Loucy (cell line): ENCODE measurements around the gene PARP8.

ENCODE experiments used
- H2AFZ ChIP-seq: fragments of 200-600 bp; sonication (generic); 2 replicates; pipeline ENCODE4 v1.6.0; 2016; ENCODE audit warnings: antibody characterized with exemption, mild to moderate bottlenecking, low read length, moderate library complexity
- H3F3A ChIP-seq: fragments of 200-600 bp; 2 replicates; pipeline ENCODE4 v1.6.0; 2016; ENCODE audit warnings: antibody characterized with exemption, low read depth, mild to moderate bottlenecking
- H3K27me3 ChIP-seq: fragments of 200-600 bp; sonication (generic); 2 replicates; pipeline ENCODE4 v1.6.1; 2014; ENCODE audit warnings: low read length, mild to moderate bottlenecking; ENCODE audit not compliant: insufficient read depth, poor library complexity, severe bottlenecking
- H3K36me3 ChIP-seq: fragments of 200-600 bp; sonication (generic); 2 replicates; pipeline ENCODE4 v1.6.1; 2016; ENCODE audit warnings: low read length; ENCODE audit not compliant: insufficient read depth
- H3K4me1 ChIP-seq: fragments of 200-600 bp; sonication (generic); 2 replicates; pipeline ENCODE4 v1.5.1; 2014; ENCODE audit warnings: low read length, mild to moderate bottlenecking; ENCODE audit not compliant: insufficient read depth, poor library complexity, severe bottlenecking
- H3K4me2 ChIP-seq: fragments of 200-600 bp; sonication (generic); 2 replicates; pipeline ENCODE4 v1.6.0; 2014; ENCODE audit warnings: antibody characterized with exemption, low read length, low read depth, mild to moderate bottlenecking; ENCODE audit not compliant: poor library complexity, severe bottlenecking
- H3K4me3 ChIP-seq: fragments of 200-600 bp; sonication (generic); 2 replicates; pipeline ENCODE4 v1.5.1; 2014; ENCODE audit warnings: low read length, mild to moderate bottlenecking, mixed read lengths; ENCODE audit not compliant: poor library complexity, severe bottlenecking
- H3K79me2 ChIP-seq: fragments of 200-600 bp; sonication (generic); 2 replicates; pipeline ENCODE4 v1.6.1; 2014; ENCODE audit warnings: low read length; ENCODE audit not compliant: insufficient read depth
- H3K9ac ChIP-seq: fragments of 200-600 bp; sonication (generic); 2 replicates; pipeline ENCODE4 v1.6.0; 2014; ENCODE audit warnings: mild to moderate bottlenecking, low read depth, low read length, moderate library complexity; ENCODE audit not compliant: poor library complexity, severe bottlenecking
- H3K9me2 ChIP-seq: fragments of 200-600 bp; sonication (generic); replicated peaks from 2 replicates; pipeline ENCODE4 v1.6.1; 2016; ENCODE audit warnings: low read depth, low read length, mixed read lengths
- H3K9me3 ChIP-seq: fragments of 200-600 bp; sonication (generic); 2 replicates; pipeline ENCODE4 v1.6.1; 2014; ENCODE audit warnings: mild to moderate bottlenecking, antibody characterized with exemption, low read length, low read depth; ENCODE audit not compliant: insufficient read depth
- H4K20me1 ChIP-seq: fragments of 200-600 bp; sonication (generic); 2 replicates; pipeline ENCODE4 v1.6.0; 2014; ENCODE audit warnings: antibody characterized with exemption, low read length, mild to moderate bottlenecking; ENCODE audit not compliant: insufficient read depth, poor library complexity, severe bottlenecking
- EZH2phosphoT487 ChIP-seq: fragments of 200-600 bp; IDR thresholded peaks from 2 replicates; pipeline ENCODE4 v1.6.1; 2018; ENCODE audit warnings: antibody characterized with exemption, mild to moderate bottlenecking, moderate library complexity, borderline replicate concordance
- TF ChIP-seq, protein P1 (sequence below): fragments of 200-600 bp; sonication (generic); conservative IDR thresholded peaks from 2 replicates; pipeline ENCODE4 v1.5.1; 2014; ENCODE audit warnings: mild to moderate bottlenecking, antibody characterized with exemption, low read length

PARP8 gene

DNA sequence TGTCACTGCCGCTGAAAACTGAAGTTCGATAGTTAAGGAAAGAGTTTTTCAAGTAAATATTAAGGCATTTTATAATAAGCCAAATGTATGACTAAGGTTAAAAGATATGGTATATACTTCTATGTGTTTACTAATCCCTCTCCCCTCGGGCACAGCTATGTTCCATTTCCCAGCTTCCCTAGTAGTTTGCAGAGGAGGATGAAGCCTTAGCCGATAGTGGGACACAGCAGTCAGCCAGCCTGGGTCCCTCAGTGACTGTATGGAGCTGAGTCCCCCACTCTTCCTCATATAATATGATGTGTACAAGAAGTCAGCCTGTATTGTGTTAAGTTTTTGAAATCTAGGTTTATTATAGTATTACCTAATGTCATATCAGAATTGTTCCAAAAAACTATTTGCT, 55.8 kb downstream of the PARP8 start:
- Histone ChIP-seq H3F3A (no peaks in the 10 kb centered on the region), H3K9ac (no peak overlapping the region), H2AFZ (no peak overlapping the region), H3K4me2 (no peak overlapping the region), H3K36me3 (no peaks in the 10 kb centered on the region), H3K4me1 (peaks cover 24% of the 10 kb centered on the region), H4K20me1 (no peaks in the 10 kb centered on the region), H3K9me3 (no peaks in the 10 kb centered on the region), H3K27me3 (no peaks in the 10 kb centered on the region), H3K9me2 (no peaks in the 10 kb centered on the region), H3K79me2 (peaks cover 81% of the 10 kb centered on the region), H3K4me3 (no peak overlapping the region)
- TF ChIP-seq, protein P1, sequence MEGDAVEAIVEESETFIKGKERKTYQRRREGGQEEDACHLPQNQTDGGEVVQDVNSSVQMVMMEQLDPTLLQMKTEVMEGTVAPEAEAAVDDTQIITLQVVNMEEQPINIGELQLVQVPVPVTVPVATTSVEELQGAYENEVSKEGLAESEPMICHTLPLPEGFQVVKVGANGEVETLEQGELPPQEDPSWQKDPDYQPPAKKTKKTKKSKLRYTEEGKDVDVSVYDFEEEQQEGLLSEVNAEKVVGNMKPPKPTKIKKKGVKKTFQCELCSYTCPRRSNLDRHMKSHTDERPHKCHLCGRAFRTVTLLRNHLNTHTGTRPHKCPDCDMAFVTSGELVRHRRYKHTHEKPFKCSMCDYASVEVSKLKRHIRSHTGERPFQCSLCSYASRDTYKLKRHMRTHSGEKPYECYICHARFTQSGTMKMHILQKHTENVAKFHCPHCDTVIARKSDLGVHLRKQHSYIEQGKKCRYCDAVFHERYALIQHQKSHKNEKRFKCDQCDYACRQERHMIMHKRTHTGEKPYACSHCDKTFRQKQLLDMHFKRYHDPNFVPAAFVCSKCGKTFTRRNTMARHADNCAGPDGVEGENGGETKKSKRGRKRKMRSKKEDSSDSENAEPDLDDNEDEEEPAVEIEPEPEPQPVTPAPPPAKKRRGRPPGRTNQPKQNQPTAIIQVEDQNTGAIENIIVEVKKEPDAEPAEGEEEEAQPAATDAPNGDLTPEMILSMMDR = no peak
- TF ChIP-seq EZH2phosphoT487 = no peak

DNA sequence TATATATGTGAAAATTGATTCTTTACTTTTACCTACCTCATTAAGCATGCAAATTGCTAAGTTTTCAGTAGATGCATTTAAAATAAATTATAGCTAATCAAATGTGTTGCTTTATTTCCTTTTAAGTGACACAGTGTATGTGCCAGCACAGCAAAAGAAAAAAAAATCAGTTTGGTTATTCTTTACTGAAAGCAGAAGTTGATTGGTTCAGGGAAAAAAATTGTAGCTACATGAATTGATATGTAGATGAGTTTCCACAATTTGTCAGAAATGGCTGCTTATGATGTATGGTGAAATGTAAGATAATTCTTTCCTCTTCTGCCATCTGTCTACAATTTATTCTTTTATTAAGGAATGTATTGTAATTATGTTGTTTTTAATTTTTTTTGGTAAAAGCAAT, 57.8 kb downstream of the PARP8 start:
- Histone ChIP-seq H3F3A (no peaks in the 10 kb centered on the region), H2AFZ (no peak overlapping the region), H3K4me3 (no peak overlapping the region), H4K20me1 (no peaks in the 10 kb centered on the region), H3K4me2 (no peak overlapping the region), H3K9me3 (no peaks in the 10 kb centered on the region), H3K9me2 (no peaks in the 10 kb centered on the region), H3K9ac (no peak overlapping the region), H3K36me3 (no peaks in the 10 kb centered on the region), H3K27me3 (no peaks in the 10 kb centered on the region), H3K4me1 (peaks cover 32% of the 10 kb centered on the region), H3K79me2 (peaks cover 84% of the 10 kb centered on the region)
- TF ChIP-seq, protein P1 = no peak

DNA sequence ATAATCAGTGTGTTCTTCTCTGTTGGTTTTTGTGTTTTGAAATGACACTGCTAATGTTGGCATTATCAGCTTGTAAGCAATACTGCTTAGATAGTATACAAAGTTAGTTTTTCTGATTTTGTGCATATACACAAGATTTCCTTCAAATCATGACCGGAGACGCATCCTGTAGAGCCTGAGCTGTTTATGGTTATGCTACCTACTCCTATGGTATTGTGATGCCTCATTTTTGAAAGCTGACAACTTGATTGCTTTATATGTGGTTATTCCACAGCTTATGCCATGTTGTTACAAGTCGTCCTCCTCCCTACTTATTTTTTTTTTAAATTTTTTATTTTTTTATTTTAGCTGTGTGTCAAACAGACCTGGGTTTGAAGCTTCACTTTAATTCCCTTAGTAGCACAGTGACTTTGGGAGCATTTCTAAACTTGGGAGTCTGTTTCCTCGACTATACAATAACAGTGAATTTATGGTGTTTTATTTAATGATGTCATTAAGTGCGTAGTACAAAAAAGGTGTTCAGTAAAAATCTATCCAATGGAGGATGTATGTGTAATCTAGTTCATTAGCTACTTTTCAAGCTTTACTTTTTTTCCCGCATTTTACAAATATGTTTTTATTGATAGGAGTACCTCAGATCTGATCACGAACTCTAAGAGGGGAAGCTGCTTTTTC, 59.5 kb downstream of the PARP8 start:
- no peak overlapping the region for H3K9ac ChIP-seq

More for the DNA sequence above, 59.5 kb downstream of the PARP8 start:
- H2AFZ ChIP-seq = no peak overlapping the region
- H3K9me3 ChIP-seq = no peaks in the 10 kb centered on the region
- H3K4me2 ChIP-seq = no peak overlapping the region
- peaks cover 84% of the 10 kb centered on the region for H3K79me2 ChIP-seq
- no peaks in the 10 kb centered on the region for H4K20me1 ChIP-seq
- peaks cover 20% of the 10 kb centered on the region for H3K4me1 ChIP-seq
- H3K4me3 ChIP-seq = no peak overlapping the region
- TF ChIP-seq, protein P1 = no peak
- TF ChIP-seq EZH2phosphoT487 = no peak
- no peaks in the 10 kb centered on the region for H3K36me3 ChIP-seq
- no peaks in the 10 kb centered on the region for H3K27me3 ChIP-seq
- H3F3A ChIP-seq = no peaks in the 10 kb centered on the region
- H3K9me2 ChIP-seq = no peaks in the 10 kb centered on the region
